ENCODE measurements around the gene MAX. TPM values are rescaled to one million over a fixed set of nuclear protein-coding genes. Genes with fewer than 3 reads are reported as not detected.

Gene MAX
- polyA plus RNA-seq, 6 donors from 2014 or later, result 115 to 137 (median 125) TPM

DNA sequence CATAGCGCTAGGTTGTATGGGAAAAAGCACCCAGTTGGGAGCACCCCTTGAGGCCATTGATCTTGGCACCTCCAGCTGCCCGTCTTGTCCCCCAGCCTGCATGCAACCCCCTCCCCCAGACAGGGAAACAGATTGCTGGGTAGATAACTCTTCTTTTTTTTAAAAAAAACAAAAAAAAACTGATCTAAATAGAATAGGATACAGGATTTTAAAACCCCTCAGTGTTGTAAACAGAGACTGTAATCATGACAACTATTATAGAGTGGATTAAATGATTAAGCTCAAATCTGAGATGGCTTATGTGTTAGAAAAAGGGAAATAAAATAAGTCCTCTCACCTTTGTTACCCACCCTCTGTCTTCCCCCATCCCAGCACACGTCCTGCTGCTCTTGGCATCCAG, 48.9 kb downstream of the MAX start:
- H3K27me3 Mint-ChIP-seq, result no peaks in the 10 kb centered on the region
- H3K27ac Mint-ChIP-seq, result peak overlapping the region in 2 of 6 donors; percentile 17 to 32
- DNase-seq, result no peak
- peaks cover 0 to 9% of the 10 kb centered on the region in 2 donors for H3K36me3 Mint-ChIP-seq
- no peak for ATAC-seq (ENCODE audit: low read depth in 2 of 2)
- H3K4me1 Mint-ChIP-seq, result peaks cover 0 to 8% (median 5%) of the 10 kb centered on the region in 3 donors
- no peak overlapping the region for H3K4me3 Mint-ChIP-seq
- no peaks in the 10 kb centered on the region for H3K9me3 Mint-ChIP-seq

DNA sequence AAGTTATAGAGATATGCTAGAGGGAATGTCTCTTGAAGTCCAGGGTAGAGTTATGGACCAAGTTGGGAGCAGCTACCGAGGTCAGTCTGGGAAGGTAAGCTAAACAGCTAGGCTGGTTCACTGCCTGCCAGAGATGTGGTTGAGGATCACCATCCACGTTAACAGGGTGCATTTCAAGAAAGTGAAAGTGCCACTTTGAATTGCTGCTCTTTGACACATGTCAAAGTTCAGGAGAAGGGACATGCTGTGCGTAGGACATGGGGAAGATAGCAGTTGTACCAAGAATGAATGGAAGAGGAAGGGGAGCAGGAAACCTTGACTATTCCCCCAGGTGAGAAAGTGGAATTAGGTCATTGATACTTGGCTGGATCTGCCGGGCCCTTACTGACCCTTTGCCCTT, 49.5 kb downstream of the MAX start:
- Mint-ChIP-seq H3K27me3 (no peaks in the 10 kb centered on the region), H3K36me3 (peaks cover 2 to 7% of the 10 kb centered on the region in 2 donors), H3K4me1 (peaks cover 0 to 8% (median 5%) of the 10 kb centered on the region in 3 donors), H3K4me3 (no peak overlapping the region), H3K27ac (peak overlapping the region in 3 of 6 donors; percentile 29 to 57 (median 46)), H3K9me3 (no peaks in the 10 kb centered on the region)
- no peak for ATAC-seq (ENCODE audit: low read depth in 2 of 2)
- DNase-seq, result no peak

GRCh38 chr14:65045709-65046108, 56.6 kb downstream of the MAX start:
- DNase-seq, result no peak
- no peak overlapping the region for H3K27ac Mint-ChIP-seq

DNA sequence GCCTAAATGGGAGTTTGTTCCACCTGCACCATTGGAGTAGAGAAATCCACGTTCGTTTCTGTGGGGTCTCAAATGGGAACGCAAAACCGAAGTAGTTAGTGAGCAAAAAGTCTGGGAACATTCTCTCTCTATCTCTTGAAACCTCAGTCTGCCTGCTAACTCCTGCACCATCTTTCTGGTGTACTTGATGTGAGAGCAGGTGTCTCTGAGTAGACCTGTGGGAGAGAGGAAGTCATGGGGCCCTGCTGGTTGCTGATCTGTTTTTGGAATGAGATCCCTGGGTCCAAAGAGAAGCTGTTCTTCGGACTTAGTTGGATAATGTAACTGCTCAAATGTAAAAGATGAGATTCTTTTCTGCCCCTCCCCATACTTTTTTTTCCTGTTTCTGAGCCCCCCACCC, 57.3 kb downstream of the MAX start:
- Mint-ChIP-seq H3K36me3 (peaks cover 7 to 17% of the 10 kb centered on the region in 2 donors), H3K27me3 (no peaks in the 10 kb centered on the region), H3K4me3 (no peak overlapping the region), H3K4me1 (peaks cover 11 to 12% (median 12%) of the 10 kb centered on the region in 3 donors), H3K9me3 (no peaks in the 10 kb centered on the region), H3K27ac (no peak overlapping the region)
- no peak for DNase-seq
- no peak for ATAC-seq (ENCODE audit: low read depth in 2 of 2)

More at GRCh38 chr14:65045709-65046108, 56.6 kb downstream of the MAX start:
- Mint-ChIP-seq H3K27me3 (no peaks in the 10 kb centered on the region), H3K4me1 (peaks cover 11 to 12% (median 12%) of the 10 kb centered on the region in 3 donors), H3K4me3 (no peak overlapping the region), H3K9me3 (no peaks in the 10 kb centered on the region), H3K36me3 (peaks cover 6 to 16% of the 10 kb centered on the region in 2 donors)
- no peak for ATAC-seq (ENCODE audit: low read depth in 2 of 2)

DNA sequence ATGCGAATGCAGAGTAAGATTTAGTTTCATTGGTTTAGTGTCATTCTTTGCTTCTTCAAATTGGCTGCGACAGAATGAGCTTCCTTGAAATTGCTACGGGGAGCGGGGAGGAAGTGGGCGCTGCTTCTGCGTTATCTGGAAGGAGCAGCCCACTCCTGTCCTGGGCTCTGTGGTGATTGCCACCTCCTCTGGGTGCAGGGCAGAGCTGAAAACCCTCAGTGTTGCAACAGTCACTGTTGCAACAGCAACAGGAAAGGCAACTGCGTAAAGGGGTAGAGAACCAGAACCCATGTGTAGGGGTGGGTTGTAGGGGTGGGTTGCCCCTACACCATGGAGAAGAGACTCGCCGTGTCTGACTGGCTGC, 57.7 kb downstream of the MAX start:
- Mint-ChIP-seq H3K27ac (peak overlapping the region in 1 of 6 donors; percentile 16), H3K4me3 (no peak overlapping the region), H3K27me3 (no peaks in the 10 kb centered on the region), H3K9me3 (no peaks in the 10 kb centered on the region), H3K4me1 (peaks cover 11 to 12% (median 12%) of the 10 kb centered on the region in 3 donors), H3K36me3 (peaks cover 7 to 17% of the 10 kb centered on the region in 2 donors)
- DNase-seq (no peak), ATAC-seq (ENCODE audit: low read depth in 2 of 2) (no peak)

- Mint-ChIP-seq H3K4me3 (no peak overlapping the region), H3K4me1 (peaks cover 11 to 12% (median 12%) of the 10 kb centered on the region in 3 donors), H3K27ac (peak overlapping the region in 1 of 6 donors; percentile 16), H3K36me3 (peaks cover 7 to 19% of the 10 kb centered on the region in 2 donors), H3K9me3 (no peaks in the 10 kb centered on the region), H3K27me3 (no peaks in the 10 kb centered on the region)
- no peak for DNase-seq
- no peak for ATAC-seq (ENCODE audit: low read depth in 2 of 2)
These were observed 58.3 kb downstream of the MAX start for GRCh38 chr14:65043893-65044595.

DNA sequence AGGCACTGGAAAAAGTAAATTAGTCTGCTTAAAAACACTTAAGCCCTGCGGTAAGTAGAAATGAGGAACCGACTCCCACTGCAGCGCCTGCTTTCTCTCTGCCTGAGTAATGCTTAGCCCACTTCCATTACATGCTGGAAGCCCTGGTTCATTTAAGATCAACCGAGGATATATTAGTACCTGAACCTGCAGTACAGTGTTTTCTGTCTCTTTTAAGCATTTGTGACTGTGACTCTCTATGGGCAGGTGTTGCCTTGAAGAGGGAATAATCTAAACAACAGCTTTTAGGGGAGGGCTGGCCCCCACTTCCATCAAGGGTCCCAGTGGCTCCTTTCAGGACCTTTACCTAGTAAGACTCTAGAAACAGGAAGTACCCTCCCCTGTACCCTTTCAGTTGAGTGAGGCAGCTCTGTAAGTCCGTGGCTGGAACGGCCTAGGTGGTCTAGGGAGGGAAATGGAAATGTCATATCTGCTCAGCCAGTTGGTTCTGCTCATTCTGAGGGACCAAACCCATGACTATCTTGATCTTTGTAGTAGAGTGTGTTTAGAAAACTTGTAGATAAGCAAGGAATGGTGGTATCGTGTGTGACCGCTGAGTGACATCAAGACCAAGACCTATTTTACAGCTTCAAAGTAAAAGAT, 59.5 kb downstream of the MAX start:
- ATAC-seq (ENCODE audit: low read depth in 2 of 2), result peak; percentile 97
- peak overlapping the region in 3 of 8 donors; percentile 9 to 29 (median 26) for H3K4me3 Mint-ChIP-seq
- H3K9me3 Mint-ChIP-seq, result no peaks in the 10 kb centered on the region
- peaks cover 7 to 24% of the 10 kb centered on the region in 2 donors for H3K36me3 Mint-ChIP-seq
- H3K4me1 Mint-ChIP-seq, result peaks cover 11 to 12% (median 12%) of the 10 kb centered on the region in 3 donors
- DNase-seq, result peak; percentile 36
- peak overlapping the region in 4 of 6 donors; percentile 7 to 69 (median 37) for H3K27ac Mint-ChIP-seq
- no peaks in the 10 kb centered on the region for H3K27me3 Mint-ChIP-seq

GRCh38 chr14:65042296-65042695, 60.0 kb downstream of the MAX start:
- Mint-ChIP-seq H3K27ac (no peak overlapping the region), H3K4me3 (no peak overlapping the region), H3K36me3 (peaks cover 7 to 22% of the 10 kb centered on the region in 2 donors), H3K27me3 (no peaks in the 10 kb centered on the region), H3K9me3 (no peaks in the 10 kb centered on the region), H3K4me1 (peaks cover 8 to 12% (median 11%) of the 10 kb centered on the region in 3 donors)
- ATAC-seq (ENCODE audit: low read depth in 2 of 2) (peak in 1 of 2 donors; percentile 15), DNase-seq (no peak)

GRCh38 chr14:65041434-65041915, 60.8 kb downstream of the MAX start:
- DNase-seq (no peak), ATAC-seq (ENCODE audit: low read depth in 2 of 2) (no peak)
- Mint-ChIP-seq H3K4me1 (peaks cover 8 to 12% (median 11%) of the 10 kb centered on the region in 3 donors), H3K36me3 (peaks cover 7 to 22% of the 10 kb centered on the region in 2 donors), H3K9me3 (no peaks in the 10 kb centered on the region), H3K4me3 (no peak overlapping the region), H3K27me3 (no peaks in the 10 kb centered on the region), H3K27ac (peak overlapping the region in 1 of 6 donors; percentile 41)

- Mint-ChIP-seq H3K4me3 (no peak overlapping the region), H3K27ac (peak overlapping the region in 1 of 6 donors; percentile 41), H3K36me3 (peaks cover 7 to 22% of the 10 kb centered on the region in 2 donors), H3K4me1 (peaks cover 8 to 12% (median 11%) of the 10 kb centered on the region in 3 donors), H3K9me3 (no peaks in the 10 kb centered on the region), H3K27me3 (no peaks in the 10 kb centered on the region)
- no peak for DNase-seq
- ATAC-seq (ENCODE audit: low read depth in 2 of 2), result no peak
These were observed 61.5 kb downstream of the MAX start for GRCh38 chr14:65040666-65041433.

DNA sequence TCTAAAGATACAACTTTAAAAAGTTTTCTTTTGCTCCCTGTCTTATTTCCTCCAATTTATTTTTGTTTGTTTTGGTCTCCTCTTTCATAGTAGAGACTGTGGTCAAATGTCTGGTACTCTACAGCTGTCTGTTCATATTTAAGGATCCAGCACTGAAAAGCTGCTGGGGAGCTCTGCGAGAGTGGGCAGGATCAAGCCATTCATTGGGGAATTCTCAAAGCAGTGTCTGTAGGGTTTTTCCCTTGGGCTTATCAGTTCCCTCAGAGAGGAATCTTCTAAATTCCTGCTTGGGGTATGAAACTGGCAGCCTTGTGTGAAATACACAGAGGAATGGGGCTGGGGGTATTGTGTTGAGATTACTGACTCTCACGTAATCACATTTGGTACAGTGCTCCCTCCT, 63.4 kb downstream of the MAX start:
- DNase-seq, result no peak
- peaks cover 8 to 12% (median 11%) of the 10 kb centered on the region in 3 donors for H3K4me1 Mint-ChIP-seq

DNA sequence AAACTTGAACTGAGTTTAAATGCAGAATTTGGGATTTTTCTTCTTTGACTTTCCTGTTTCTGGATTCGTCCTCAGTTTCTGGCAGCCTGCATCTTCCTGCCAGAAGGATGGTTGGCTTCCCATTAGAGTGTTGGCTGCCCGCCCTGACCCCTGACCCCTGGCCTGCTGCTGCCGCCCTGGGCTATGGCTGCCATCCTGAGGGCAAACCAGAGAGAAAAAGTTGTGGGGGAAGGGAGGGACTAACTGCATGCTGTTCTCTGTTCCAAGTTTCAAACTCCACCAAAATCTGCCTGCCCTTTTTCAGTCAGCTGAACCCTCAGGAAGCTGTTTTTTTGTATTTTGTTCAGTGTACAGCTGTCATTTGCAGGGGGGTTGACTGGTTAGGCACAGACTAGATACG, 67.3 kb downstream of the MAX start:
- Mint-ChIP-seq H3K27me3 (no peaks in the 10 kb centered on the region), H3K9me3 (no peaks in the 10 kb centered on the region), H3K27ac (no peak overlapping the region), H3K4me3 (no peak overlapping the region), H3K36me3 (peaks cover 9 to 27% of the 10 kb centered on the region in 2 donors), H3K4me1 (no peaks in the 10 kb centered on the region)
- DNase-seq, result no peak
- no peak for ATAC-seq (ENCODE audit: low read depth in 2 of 2)

More for the DNA sequence above, 63.4 kb downstream of the MAX start:
- ATAC-seq (ENCODE audit: low read depth in 2 of 2), result no peak
- peak overlapping the region in 1 of 6 donors; percentile 7 for H3K27ac Mint-ChIP-seq
- no peak overlapping the region for H3K4me3 Mint-ChIP-seq
- no peaks in the 10 kb centered on the region for H3K27me3 Mint-ChIP-seq
- H3K9me3 Mint-ChIP-seq, result no peaks in the 10 kb centered on the region
- peaks cover 7 to 22% of the 10 kb centered on the region in 2 donors for H3K36me3 Mint-ChIP-seq

DNA sequence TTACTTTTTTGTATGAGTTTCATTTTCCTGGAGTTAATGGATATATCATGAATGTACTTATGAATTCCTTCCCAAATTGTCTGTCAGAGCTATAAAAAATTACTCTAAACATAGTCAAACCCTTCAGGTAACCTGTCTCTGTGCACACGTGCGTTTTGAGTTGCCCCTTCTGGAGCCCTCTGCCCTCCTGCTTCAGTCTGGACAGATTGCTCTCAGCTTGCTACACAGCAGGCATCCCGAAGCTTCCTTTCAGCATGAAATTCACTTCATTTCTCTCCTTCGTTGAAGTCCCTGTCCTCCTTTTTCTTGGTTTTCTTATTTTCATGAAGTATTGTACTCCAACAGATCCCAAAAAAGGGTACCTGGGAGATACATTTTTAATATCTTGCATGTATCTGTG, 68.3 kb downstream of the MAX start:
- Mint-ChIP-seq H3K9me3 (no peaks in the 10 kb centered on the region), H3K27ac (no peak overlapping the region), H3K4me1 (no peaks in the 10 kb centered on the region), H3K36me3 (peaks cover 18 to 35% of the 10 kb centered on the region in 2 donors), H3K27me3 (no peaks in the 10 kb centered on the region), H3K4me3 (no peak overlapping the region)
- DNase-seq, result no peak
- ATAC-seq (ENCODE audit: low read depth in 2 of 2), result no peak
